ENCODE measurements around the gene CELF2.

Gene CELF2

GRCh38 chr10:11163780-11164550 is 146.3 kb downstream of the CELF2 start:
- no peak for ATAC-seq
- no peak for TF ChIP-seq ZC3H10 (CRISPR knock-in tag; IDR thresholded peaks at IDR 0.05)
- no peak for TF ChIP-seq PATZ1 (CRISPR knock-in tag; IDR thresholded peaks at IDR 0.05; ENCODE audit: borderline replicate concordance)
- TF ChIP-seq ZNF8 (CRISPR knock-in tag; IDR thresholded peaks at IDR 0.05) = no peak
- TF ChIP-seq CSDC2 (CRISPR knock-in tag; IDR thresholded peaks at IDR 0.05) = no peak
- no peak for TF ChIP-seq ISL1 (CRISPR knock-in tag; IDR thresholded peaks at IDR 0.05)
- TF ChIP-seq ZFP30 (CRISPR knock-in tag; IDR thresholded peaks at IDR 0.05) = no peak
- no peak for TF ChIP-seq BACH2 (CRISPR knock-in tag; IDR thresholded peaks at IDR 0.05; ENCODE audit: borderline replicate concordance)
- TF ChIP-seq POU6F1 (CRISPR knock-in tag; IDR thresholded peaks at IDR 0.05; ENCODE audit: borderline replicate concordance, low read depth) = no peak
- TF ChIP-seq CREB5 (CRISPR knock-in tag; IDR thresholded peaks at IDR 0.05; ENCODE audit: low read depth) = no peak
- no peak for TF ChIP-seq PPARA (CRISPR knock-in tag; IDR thresholded peaks at IDR 0.05; ENCODE audit: borderline replicate concordance)
- no peak for TF ChIP-seq ZNF70 (CRISPR knock-in tag; IDR thresholded peaks at IDR 0.05)
- no peak for TF ChIP-seq SNAI2 (CRISPR knock-in tag; IDR thresholded peaks at IDR 0.05)

GRCh38 chr10:11164551-11164802 is 146.8 kb downstream of the CELF2 start:
- no peak for TF ChIP-seq ZNF565 (CRISPR knock-in tag; conservative IDR thresholded peaks at IDR 0.05; ENCODE audit: low read depth)
- no peak for TF ChIP-seq TCF4 (CRISPR knock-in tag; IDR thresholded peaks at IDR 0.05; ENCODE audit: borderline replicate concordance)
- no peak for TF ChIP-seq ESRRG (CRISPR knock-in tag; IDR thresholded peaks at IDR 0.05)
- TF ChIP-seq ARNTL (CRISPR knock-in tag; IDR thresholded peaks at IDR 0.05; ENCODE audit: borderline replicate concordance, low read depth) = no peak
- TF ChIP-seq TOX (CRISPR knock-in tag; IDR thresholded peaks at IDR 0.05; ENCODE audit: borderline replicate concordance) = no peak
- no peak for TF ChIP-seq CSDC2 (CRISPR knock-in tag; IDR thresholded peaks at IDR 0.05)
- TF ChIP-seq PATZ1 (CRISPR knock-in tag; IDR thresholded peaks at IDR 0.05; ENCODE audit: borderline replicate concordance) = no peak
- no peak for ATAC-seq

GRCh38 chr10:11164803-11165590 is 147.3 kb downstream of the CELF2 start:
- ATAC-seq = peak; percentile 18; the same call in 1 of the 3 replicates
- TF ChIP-seq CSRNP3 (CRISPR knock-in tag; IDR thresholded peaks at IDR 0.05) (no peak), BACH2 (CRISPR knock-in tag; IDR thresholded peaks at IDR 0.05; ENCODE audit: borderline replicate concordance) (no peak), POU6F1 (CRISPR knock-in tag; IDR thresholded peaks at IDR 0.05; ENCODE audit: borderline replicate concordance, low read depth) (no peak), ZNF565 (CRISPR knock-in tag; conservative IDR thresholded peaks at IDR 0.05; ENCODE audit: low read depth) (no peak), TOX (CRISPR knock-in tag; IDR thresholded peaks at IDR 0.05; ENCODE audit: borderline replicate concordance) (no peak), PPARA (CRISPR knock-in tag; IDR thresholded peaks at IDR 0.05; ENCODE audit: borderline replicate concordance) (no peak)

Data from SK-N-SH treated with all-trans-retinoic acid at 6 μM for 48 hours (cell line).